GM18520 (cell line): ENCODE results near the gene ENAH.
A peak's percentile ranks its signal among the peaks of the same experiment; 100 is the strongest.

Experiments
- ATAC-seq: cut with Tn5 transposase; IDR thresholded peaks from one replicate; pipeline ENCODE4 v1.9.1; 2021; ENCODE audit not compliant: unreplicated experiment

Gene ENAH

GRCh38 chr1:225504776-225505175 is 148.1 kb downstream of the ENAH start:
- no peak for ATAC-seq

- no peak for ATAC-seq
Observed at GRCh38 chr1:225500624-225501192, 152.2 kb downstream of the ENAH start.

GRCh38 chr1:225498549-225499136 is 154.3 kb downstream of the ENAH start:
- ATAC-seq, result no peak

GRCh38 chr1:225494789-225495359 is 158.0 kb downstream of the ENAH start:
- no peak for ATAC-seq

GRCh38 chr1:225493591-225494246 is 159.2 kb downstream of the ENAH start:
- ATAC-seq, result no peak

GRCh38 chr1:225488676-225489075 is 164.2 kb downstream of the ENAH start:
- no peak for ATAC-seq

GRCh38 chr1:225486856-225487255 is 166.1 kb downstream of the ENAH start:
- ATAC-seq, result no peak

GRCh38 chr1:225485991-225486530 is 166.9 kb downstream of the ENAH start:
- no peak for ATAC-seq

- ATAC-seq, result no peak
Observed at GRCh38 chr1:225485226-225485625, 167.7 kb downstream of the ENAH start.

- no peak for ATAC-seq
Observed at GRCh38 chr1:225484657-225485214, 168.2 kb downstream of the ENAH start.

GRCh38 chr1:225483818-225484656 is 168.9 kb downstream of the ENAH start:
- no peak for ATAC-seq

GRCh38 chr1:225482421-225482950 is 170.4 kb downstream of the ENAH start:
- ATAC-seq, result no peak

GRCh38 chr1:225481738-225482137 is 171.2 kb downstream of the ENAH start:
- ATAC-seq, result no peak

GRCh38 chr1:225480825-225481434 is 172.0 kb downstream of the ENAH start:
- ATAC-seq, result peak; percentile 55

GRCh38 chr1:225479996-225480720 is 172.8 kb downstream of the ENAH start:
- ATAC-seq, result no peak

- no peak for ATAC-seq
Observed at GRCh38 chr1:225479341-225479740, 173.6 kb downstream of the ENAH start.

GRCh38 chr1:225477296-225477911 is 175.5 kb downstream of the ENAH start:
- ATAC-seq, result no peak

- ATAC-seq, result no peak
Observed at GRCh38 chr1:225476538-225476988, 176.4 kb downstream of the ENAH start.

- ATAC-seq, result no peak
Observed at GRCh38 chr1:225476100-225476511, 176.8 kb downstream of the ENAH start.
